DMS79 treated with DMSO at 0.1 percent for 48 hours (cell line): ENCODE data around the gene MAPK9.
"Not testable (repeated sequence)": the region's sequence is repeated elsewhere in the genome, so short reads cannot be mapped to it uniquely, and the experiment has no call there.

ENCODE experiments used
- DNase-seq: peaks from one replicate; lab custom pipeline; 2025; lab: John Stamatoyannopoulos, UW

Gene MAPK9

GRCh38 chr5:180326989-180327565, 35.2 kb upstream of the MAPK9 start:
- no peak for DNase-seq

GRCh38 chr5:180324601-180324950, 32.7 kb upstream of the MAPK9 start:
- no peak for DNase-seq

GRCh38 chr5:180323941-180324600, 32.2 kb upstream of the MAPK9 start:
- no peak for DNase-seq

- DNase-seq = no peak
Observed at GRCh38 chr5:180323160-180323559, 31.3 kb upstream of the MAPK9 start.

GRCh38 chr5:180318456-180319089, 26.7 kb upstream of the MAPK9 start:
- no peak for DNase-seq

- DNase-seq = no peak
Observed at GRCh38 chr5:180316586-180316985, 24.7 kb upstream of the MAPK9 start.

- peak; percentile 17 for DNase-seq
Observed at GRCh38 chr5:180315762-180316212, 23.9 kb upstream of the MAPK9 start.

GRCh38 chr5:180313677-180314505, 22.0 kb upstream of the MAPK9 start:
- no peak for DNase-seq

GRCh38 chr5:180311216-180311615, 19.3 kb upstream of the MAPK9 start:
- no peak for DNase-seq

GRCh38 chr5:180306796-180307195, 14.9 kb upstream of the MAPK9 start:
- no peak for DNase-seq

GRCh38 chr5:180305481-180305880, 13.6 kb upstream of the MAPK9 start:
- DNase-seq = no peak

- DNase-seq = no peak
Observed at GRCh38 chr5:180304431-180305375, 12.8 kb upstream of the MAPK9 start.

GRCh38 chr5:180304016-180304292, 12.1 kb upstream of the MAPK9 start:
- DNase-seq = no peak

GRCh38 chr5:180303226-180304015, 11.5 kb upstream of the MAPK9 start:
- no peak for DNase-seq

GRCh38 chr5:180302256-180302655, 10.4 kb upstream of the MAPK9 start:
- no peak for DNase-seq

- DNase-seq = no peak
Observed at GRCh38 chr5:180301253-180301652, 9.4 kb upstream of the MAPK9 start.

- no peak for DNase-seq
Observed at GRCh38 chr5:180299526-180299925, 7.6 kb upstream of the MAPK9 start.

GRCh38 chr5:180299014-180299413, 7.1 kb upstream of the MAPK9 start:
- not testable (repeated sequence) for DNase-seq

- no peak for DNase-seq
Observed at GRCh38 chr5:180297587-180298282, 5.9 kb upstream of the MAPK9 start.

- DNase-seq = no peak
Observed at GRCh38 chr5:180296771-180297170, 4.9 kb upstream of the MAPK9 start.
